Measurements from ENCODE around the gene ARID3A. TPM values are rescaled to one million over a fixed set of nuclear protein-coding genes. Genes with fewer than 3 reads are reported as not detected.

The ARID3A gene
- total RNA-seq, 2 experiments from 2014 or later, result 9.9 to 21.6 TPM

- H3K9me3 ChIP-seq (ENCODE audit: low read length), result no peaks in the 10 kb centered on the region
- H3K4me3 ChIP-seq (ENCODE audit: low read depth, low read length, poor library complexity, severe bottlenecking), result no peak overlapping the region
- no peaks in the 10 kb centered on the region for H3K79me2 ChIP-seq (ENCODE audit: insufficient read depth, low read depth, low read length)
- H3K36me3 ChIP-seq (ENCODE audit: insufficient read depth, low read length), result peaks cover 51% of the 10 kb centered on the region
- no TSS peak for BruUV-seq (replicated peaks)
- no peaks in the 10 kb centered on the region for H3K4me1 ChIP-seq (ENCODE audit: insufficient read depth, low read length, poor library complexity, severe bottlenecking)
- TF ChIP-seq CTCF (conservative IDR thresholded peaks at IDR 0.05; ENCODE audit: low read length) (no peak), EZH2phosphoT487 (IDR thresholded peaks at IDR 0.05; ENCODE audit: borderline replicate concordance, low read depth, low read length) (no peak)
- ChIA-PET CTCF (ENCODE audit: unreplicated experiment) (no interaction called here), POLR2A (no interaction called here)
- DNase-seq (ENCODE audit: low spot score), result no peak
- intact Hi-C loops (cut with micrococcal nuclease; ENCODE audit: unreplicated experiment), result no loop called here
- H3K4me2 ChIP-seq (ENCODE audit: low read length), result no peak overlapping the region
- H4K20me1 ChIP-seq (ENCODE audit: insufficient read depth, low read length), result no peaks in the 10 kb centered on the region
- no peaks in the 10 kb centered on the region for H3K9me2 ChIP-seq (ENCODE audit: insufficient read depth, low read length)
- no peak overlapping the region for H3K27ac ChIP-seq (ENCODE audit: low read depth, low read length, poor library complexity, severe bottlenecking)
- no peak overlapping the region for H2AFZ ChIP-seq (ENCODE audit: low read length)
Measured at GRCh38 chr19:992670-993055, 66.8 kb downstream of the ARID3A start.

- Histone ChIP-seq H3K4me2 (ENCODE audit: low read length) (no peak overlapping the region), H3K9me2 (ENCODE audit: insufficient read depth, low read length) (no peaks in the 10 kb centered on the region), H3K9me3 (ENCODE audit: low read length) (no peaks in the 10 kb centered on the region), H3K4me1 (ENCODE audit: insufficient read depth, low read length, poor library complexity, severe bottlenecking) (no peaks in the 10 kb centered on the region), H3K79me2 (ENCODE audit: insufficient read depth, low read depth, low read length) (no peaks in the 10 kb centered on the region), H3K36me3 (ENCODE audit: insufficient read depth, low read length) (peaks cover 50% of the 10 kb centered on the region), H2AFZ (ENCODE audit: low read length) (no peak overlapping the region), H4K20me1 (ENCODE audit: insufficient read depth, low read length) (no peaks in the 10 kb centered on the region), H3K4me3 (ENCODE audit: low read depth, low read length, poor library complexity, severe bottlenecking) (no peak overlapping the region), H3K27ac (ENCODE audit: low read depth, low read length, poor library complexity, severe bottlenecking) (no peak overlapping the region)
- CTCF ChIA-PET (ENCODE audit: unreplicated experiment), result no interaction called here
- POLR2A ChIA-PET, result no interaction called here
- intact Hi-C loops (cut with micrococcal nuclease; ENCODE audit: unreplicated experiment), result no loop called here
- BruUV-seq (replicated peaks), result no TSS peak
- TF ChIP-seq EZH2phosphoT487 (IDR thresholded peaks at IDR 0.05; ENCODE audit: borderline replicate concordance, low read depth, low read length) (no peak), CTCF (conservative IDR thresholded peaks at IDR 0.05; ENCODE audit: low read length) (no peak)
- no peak for DNase-seq (ENCODE audit: low spot score)
Measured at GRCh38 chr19:993361-993830, 67.6 kb downstream of the ARID3A start.

DNA sequence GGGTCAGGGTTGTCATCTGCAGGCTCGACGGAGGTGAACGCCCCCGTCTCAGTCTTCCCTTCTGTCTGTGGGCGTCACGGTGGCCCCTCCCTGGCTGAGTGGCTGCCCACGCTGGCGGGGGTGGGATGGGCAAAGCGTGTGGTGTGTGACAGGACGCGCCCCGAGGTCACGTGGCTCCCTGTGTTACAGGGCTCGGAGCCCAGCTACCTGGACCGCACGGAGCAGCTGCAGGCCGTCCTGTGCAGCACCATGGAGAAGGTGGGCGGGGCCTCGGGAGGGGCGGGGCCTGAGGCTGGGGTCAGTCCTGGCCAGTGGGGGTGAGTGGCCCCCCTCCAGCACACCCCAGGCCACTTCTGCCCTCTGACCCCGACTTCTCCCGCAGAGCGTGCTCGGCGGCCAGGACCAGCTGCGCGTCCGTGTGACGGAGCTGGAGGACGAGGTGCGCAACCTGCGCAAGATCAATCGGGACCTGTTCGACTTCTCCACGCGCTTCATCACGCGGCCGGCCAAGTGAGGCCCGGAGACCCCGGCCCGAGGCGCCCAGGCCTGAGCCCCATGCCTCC lies 68.1 kb downstream of the ARID3A start:
- H3K9me3 ChIP-seq (ENCODE audit: low read length), result no peaks in the 10 kb centered on the region
- no peaks in the 10 kb centered on the region for H3K79me2 ChIP-seq (ENCODE audit: insufficient read depth, low read depth, low read length)
- TF ChIP-seq CTCF (conservative IDR thresholded peaks at IDR 0.05; ENCODE audit: low read length) (no peak), EZH2phosphoT487 (IDR thresholded peaks at IDR 0.05; ENCODE audit: borderline replicate concordance, low read depth, low read length) (no peak)
- no peaks in the 10 kb centered on the region for H3K9me2 ChIP-seq (ENCODE audit: insufficient read depth, low read length)
- H3K36me3 ChIP-seq (ENCODE audit: insufficient read depth, low read length), result peaks cover 47% of the 10 kb centered on the region
- H3K4me3 ChIP-seq (ENCODE audit: low read depth, low read length, poor library complexity, severe bottlenecking), result no peak overlapping the region
- H3K27ac ChIP-seq (ENCODE audit: low read depth, low read length, poor library complexity, severe bottlenecking), result no peak overlapping the region
- ChIA-PET POLR2A (no interaction called here), CTCF (ENCODE audit: unreplicated experiment) (no interaction called here)
- no peak for DNase-seq (ENCODE audit: low spot score)
- BruUV-seq (replicated peaks), result no TSS peak
- no peak overlapping the region for H2AFZ ChIP-seq (ENCODE audit: low read length)
- no peaks in the 10 kb centered on the region for H4K20me1 ChIP-seq (ENCODE audit: insufficient read depth, low read length)
- intact Hi-C loops (cut with micrococcal nuclease; ENCODE audit: unreplicated experiment), result no loop called here
- no peak overlapping the region for H3K4me2 ChIP-seq (ENCODE audit: low read length)
- no peaks in the 10 kb centered on the region for H3K4me1 ChIP-seq (ENCODE audit: insufficient read depth, low read length, poor library complexity, severe bottlenecking)
